K562 treated with DMSO at 1 percent for 24 hours (cell line): ENCODE data around the gene SCRG1. TPM values are rescaled to one million over a fixed set of nuclear protein-coding genes. Genes with fewer than 3 reads are reported as not detected.

Source experiments
- total RNA-seq: library from RNA; unstranded; fragments of 300-600 nt; gene quantifications from 2 replicates; pipeline ENCODE4 v1.2.3, GENCODE V29; 2022; ENCODE audit warnings: low read depth; ENCODE audit not compliant: insufficient read depth

SCRG1 gene
- not detected in 2 replicates for total RNA-seq

DNA sequence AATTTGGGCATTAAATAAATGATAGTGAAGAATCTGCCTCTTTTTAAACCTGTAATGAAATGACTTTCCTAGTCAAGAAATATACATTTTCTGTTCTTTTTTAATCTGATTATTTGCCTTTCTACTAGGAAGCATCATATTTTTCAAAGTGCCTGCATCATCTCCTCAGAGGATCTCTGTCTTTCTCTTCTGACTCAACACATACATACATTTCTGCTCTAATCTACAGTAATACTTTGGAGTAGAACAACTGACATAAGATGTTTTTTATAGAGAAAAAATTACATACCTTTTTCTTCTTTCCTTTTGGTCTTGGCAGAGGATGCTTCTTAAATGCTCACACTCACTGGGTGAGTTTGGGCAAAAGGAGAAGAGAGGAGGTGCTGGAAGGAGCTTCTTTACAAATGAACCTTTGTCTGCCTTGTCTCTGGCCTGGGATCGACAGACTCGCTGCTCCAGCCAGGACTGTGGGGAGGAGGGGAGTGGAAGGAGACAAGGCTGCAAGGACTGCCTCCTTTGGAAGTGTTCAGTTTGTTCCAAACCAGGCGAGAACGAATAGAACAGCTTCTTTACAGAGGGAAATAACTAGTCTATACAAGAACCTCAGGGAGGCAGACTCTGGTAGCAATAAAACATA is at the start of gene SCRG1:
TSS of gene SCRG1 (minus strand) at position 338 of the 637 bp plus-strand sequence. CDS start 7,702 bp downstream, outside the sequence.

DNA sequence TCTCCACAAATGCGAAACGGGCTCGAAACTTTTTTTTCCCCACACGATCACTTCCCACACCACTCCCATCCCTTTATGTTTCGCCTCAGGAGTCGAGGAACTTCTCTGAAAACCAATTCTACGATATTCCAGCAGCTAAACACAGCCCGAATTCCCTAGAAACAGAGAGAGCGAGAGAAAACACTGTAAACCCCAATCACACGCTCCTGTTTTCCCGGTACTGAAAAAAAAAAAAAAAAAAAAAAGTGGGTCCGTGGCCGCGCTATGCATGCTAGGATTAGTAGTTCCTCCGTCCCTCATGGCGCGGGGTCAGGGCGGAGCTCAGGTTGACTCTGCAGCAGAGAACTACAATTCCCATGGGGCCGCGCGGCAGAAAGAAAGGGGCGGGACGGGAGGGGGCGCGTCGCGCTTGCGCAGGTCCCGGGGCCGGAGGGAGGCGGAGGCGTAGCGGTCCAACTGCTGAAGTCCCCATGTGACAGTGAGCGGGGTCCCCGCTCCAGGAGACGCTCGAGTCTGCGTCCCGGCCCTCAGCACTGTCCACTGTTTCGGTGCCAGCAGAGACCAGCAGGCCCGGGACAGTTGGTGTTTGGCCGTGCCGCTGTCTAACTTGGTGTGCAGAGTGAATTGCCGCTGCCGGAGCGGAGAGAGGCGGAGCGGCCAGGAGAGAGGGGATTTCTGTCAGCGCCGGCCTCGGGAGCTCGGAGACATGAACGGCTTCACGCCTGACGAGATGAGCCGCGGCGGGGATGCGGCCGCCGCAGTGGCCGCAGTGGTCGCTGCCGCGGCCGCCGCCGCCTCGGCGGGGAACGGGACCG is 28.2 kb downstream of the SCRG1 start, which contains the start of gene SAP30:
TSS of gene SAP30 (plus strand) at position 478 of the 815 bp plus-strand sequence. CDS start at position 707, 229 bp downstream.

Other genes starting within 250 kb of the SCRG1 start
- gene GALNT7, start 230.3 kb downstream of the SCRG1 start, total RNA-seq = 14.0 and 17.4 TPM in 2 replicates
- gene HMGB2, start 64.8 kb downstream of the SCRG1 start, total RNA-seq = 389 and 424 TPM in 2 replicates
- 52.2 and 56.6 TPM in 2 replicates for gene SAP30, start 28.2 kb downstream of the SCRG1 start, total RNA-seq
- 3.0 and 3.9 TPM in 2 replicates for gene HAND2, start 131.1 kb upstream of the SCRG1 start, total RNA-seq